Epithelial cell of prostate (primary cell): ENCODE data around the gene GNB1L.
A peak's percentile ranks its signal among the peaks of the same experiment; 100 is the strongest.

Experiments
- DNase-seq: peaks from one replicate; pipeline ENCODE4 v3.0.0-alpha.2; 2011; ENCODE audit warnings: low read depth, low spot score
- H3K27ac ChIP-seq: fragments of 450-650 bp; 2 replicates; pipeline ENCODE4 v1.5.1; 2017; ENCODE audit warnings: mild to moderate bottlenecking

GNB1L gene

DNA sequence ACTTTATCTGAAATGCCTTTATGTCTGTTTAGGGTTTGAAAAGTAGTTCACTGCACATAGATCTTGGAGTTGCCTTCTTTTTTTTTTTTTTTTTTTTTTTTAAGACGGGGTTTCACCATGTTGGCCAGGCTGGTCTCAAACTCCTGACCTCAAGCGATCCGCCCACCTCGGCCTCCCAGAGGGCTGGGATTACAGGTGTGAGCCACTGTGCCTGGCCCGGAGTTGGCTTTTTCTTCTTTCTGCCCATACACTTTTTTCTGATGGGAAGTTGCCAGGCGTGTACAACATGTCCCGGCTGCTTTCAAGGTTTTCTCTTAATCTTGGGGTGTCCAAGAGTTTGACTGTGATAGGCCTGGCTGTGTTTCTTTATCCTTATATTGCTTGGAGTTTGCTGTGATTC lies 12.9 kb upstream of the GNB1L start:
- H3K27ac ChIP-seq = no peak overlapping the region
- no peak for DNase-seq

DNA sequence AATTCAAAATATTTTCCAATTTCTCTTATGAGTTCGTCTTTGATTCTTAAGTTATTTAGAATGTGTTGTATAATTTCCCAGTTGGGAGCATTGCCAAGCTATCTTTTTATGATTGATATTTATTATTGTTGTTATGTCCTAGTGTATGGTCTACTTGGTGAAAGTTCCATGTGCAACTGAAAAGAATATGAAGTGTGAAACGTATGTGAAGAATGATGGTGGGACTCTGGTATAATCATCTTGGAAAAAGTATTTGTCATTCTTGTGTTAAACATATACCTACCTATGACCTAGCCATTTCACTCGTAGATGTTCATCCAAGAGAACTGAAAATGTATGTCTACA lies 12.0 kb upstream of the GNB1L start:
- DNase-seq = no peak
- no peak overlapping the region for H3K27ac ChIP-seq

DNA sequence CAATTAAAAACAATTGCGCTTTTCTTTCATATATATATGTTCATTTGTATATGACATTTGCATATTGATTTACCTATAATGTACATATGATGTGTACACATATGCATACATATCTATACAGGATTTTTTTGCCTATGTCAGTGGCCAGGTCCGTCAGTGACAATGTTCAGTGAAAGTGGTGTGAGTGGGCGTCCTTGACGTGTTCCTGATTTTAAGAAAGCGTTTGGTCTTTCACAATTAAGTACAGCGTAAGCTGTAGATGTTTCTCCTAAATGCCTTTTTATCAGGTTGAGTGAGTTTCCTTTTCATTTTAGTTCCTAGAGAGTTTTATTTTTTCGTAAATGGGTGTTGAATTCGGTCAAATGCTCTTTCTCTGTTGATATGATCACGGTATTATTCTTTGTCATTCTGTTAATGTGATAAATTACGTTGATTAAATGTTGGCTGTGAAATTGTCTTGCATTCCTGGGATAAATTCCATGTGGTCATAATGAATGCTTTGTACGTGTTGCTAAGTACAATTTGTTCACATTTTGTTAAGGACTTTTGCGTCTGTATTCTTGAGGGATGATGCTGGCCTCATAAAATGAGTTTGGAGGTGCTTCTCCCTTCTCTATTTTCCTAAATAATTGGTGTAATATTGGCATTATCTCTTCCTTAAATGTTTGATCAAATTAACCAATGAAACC lies 10.6 kb upstream of the GNB1L start:
- no peak for DNase-seq

DNA sequence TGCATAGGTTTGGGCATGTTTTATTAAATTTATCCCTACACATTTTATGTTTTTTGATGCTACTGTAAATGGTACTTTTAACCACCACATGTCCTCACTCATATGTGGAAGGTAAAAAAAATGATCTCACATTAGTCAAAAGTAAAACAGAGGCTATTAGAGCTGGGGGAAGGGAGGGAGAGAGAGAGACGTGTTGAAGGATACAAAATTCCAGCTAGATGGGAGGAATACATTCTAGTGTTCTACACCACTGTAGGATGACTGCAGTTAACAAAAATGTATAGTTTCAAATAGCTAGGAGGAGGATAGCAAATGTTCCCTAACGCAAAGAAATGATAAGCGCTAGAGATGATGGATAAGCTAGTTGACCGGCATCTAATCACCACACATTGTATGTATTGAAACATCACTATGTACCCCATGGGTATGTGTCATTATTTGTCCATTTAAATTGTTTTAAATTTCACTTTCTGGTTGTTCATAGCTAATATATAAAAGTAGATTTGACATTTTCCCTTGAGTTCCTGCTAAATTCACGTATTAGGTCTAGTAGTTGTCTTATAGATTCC lies 9.9 kb upstream of the GNB1L start:
- no peak overlapping the region for H3K27ac ChIP-seq
- no peak for DNase-seq

More for the DNA sequence above, 10.6 kb upstream of the GNB1L start:
- no peak overlapping the region for H3K27ac ChIP-seq

DNA sequence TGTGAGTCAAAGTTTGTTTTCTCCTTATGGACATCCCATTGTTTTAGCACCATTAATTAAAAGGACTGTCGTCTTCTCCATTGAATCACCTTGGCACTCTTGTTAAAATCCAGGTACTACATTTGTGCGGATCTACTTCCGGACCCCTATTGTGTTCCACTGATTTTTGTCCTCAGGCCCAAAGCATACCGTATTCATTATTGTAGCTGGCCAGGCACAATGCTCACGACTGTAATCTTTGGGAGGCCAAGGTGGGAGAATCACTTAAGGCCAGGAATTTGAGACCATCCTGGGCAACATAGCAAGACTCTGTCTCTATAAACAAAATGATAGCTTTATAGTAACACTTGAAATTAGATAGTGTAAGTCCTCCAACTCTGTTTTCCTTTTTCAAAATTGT lies 8.9 kb upstream of the GNB1L start:
- H3K27ac ChIP-seq = no peak overlapping the region
- no peak for DNase-seq

DNA sequence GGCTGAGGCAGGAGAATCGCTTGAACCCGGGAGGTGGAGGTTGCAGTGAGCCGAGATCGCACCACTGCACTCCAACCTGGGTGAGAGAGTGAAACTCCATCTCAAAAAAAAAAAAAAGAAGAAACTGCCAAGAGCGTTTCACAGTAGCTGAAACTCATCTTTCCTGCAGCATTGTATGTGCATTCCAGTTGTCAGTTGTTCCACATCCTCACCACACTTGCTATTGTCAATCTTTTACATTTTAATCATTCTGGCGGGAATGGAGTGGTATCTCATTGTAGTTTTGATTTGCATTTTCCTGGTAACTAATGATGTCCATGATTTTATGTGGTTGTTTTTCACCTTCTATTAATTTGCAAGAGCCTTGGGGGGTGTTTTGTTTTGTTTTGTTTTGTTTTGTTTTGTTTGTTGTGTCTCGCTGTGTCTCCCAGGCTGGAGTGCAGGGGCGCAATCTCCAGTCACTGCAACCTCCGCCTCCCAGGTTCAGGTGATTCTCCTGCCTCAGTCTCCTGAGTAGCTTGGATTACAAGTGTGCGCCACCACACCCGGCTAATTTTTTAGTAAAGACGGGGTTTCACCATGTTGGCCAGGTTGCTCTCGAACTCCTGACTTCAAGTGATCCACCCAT lies 8.1 kb upstream of the GNB1L start:
- no peak for DNase-seq
- no peak overlapping the region for H3K27ac ChIP-seq

DNA sequence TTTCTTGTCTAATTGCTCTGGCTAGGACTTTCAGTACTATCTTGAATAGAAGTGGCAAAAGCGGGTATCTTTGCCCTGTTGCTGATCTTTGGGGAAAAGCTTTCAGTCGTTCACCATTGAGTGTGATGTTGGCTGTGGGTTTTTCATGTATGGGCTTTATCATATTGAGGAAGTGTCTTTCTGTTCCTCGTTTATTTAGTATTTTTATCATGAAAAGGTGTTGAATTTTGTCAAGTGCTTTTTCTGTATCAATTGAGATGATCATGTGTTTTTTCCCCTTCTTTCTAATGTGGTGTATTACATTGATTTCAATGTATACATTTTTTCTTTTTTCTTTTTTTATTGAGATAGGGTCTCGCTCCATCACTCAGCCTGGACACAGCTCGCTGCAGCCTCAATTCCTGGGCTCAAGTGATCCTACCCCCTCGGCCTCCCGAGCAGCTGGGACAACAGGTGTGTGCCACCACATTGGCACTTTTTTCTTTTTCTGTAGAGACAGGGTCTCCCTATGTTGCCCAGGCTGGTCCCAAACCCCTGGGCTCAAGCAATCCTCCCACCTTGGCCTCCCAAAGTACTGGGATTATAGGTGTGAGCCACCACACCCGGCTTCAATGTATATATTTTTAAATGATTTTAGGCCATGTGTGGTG lies 5.3 kb upstream of the GNB1L start:
- no peak overlapping the region for H3K27ac ChIP-seq
- DNase-seq = no peak

DNA sequence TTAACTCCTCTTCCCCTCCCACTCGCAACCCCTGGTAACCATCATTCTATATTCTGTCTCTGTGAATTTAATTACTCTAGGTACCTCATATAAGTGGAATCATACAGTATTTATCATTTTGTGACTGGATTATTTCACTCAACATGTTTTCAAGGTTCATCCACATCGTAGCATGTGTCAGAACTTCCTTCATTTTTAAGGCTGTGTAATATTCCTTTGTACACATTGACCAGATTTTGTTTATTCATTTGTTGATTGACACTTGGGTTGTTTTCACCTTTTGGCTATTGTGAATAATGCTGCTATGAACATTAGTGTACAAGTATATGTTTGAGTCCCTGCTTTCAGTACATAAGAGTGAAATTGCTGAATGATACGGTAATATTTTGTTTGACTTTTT lies 2.7 kb upstream of the GNB1L start:
- DNase-seq = no peak

DNA sequence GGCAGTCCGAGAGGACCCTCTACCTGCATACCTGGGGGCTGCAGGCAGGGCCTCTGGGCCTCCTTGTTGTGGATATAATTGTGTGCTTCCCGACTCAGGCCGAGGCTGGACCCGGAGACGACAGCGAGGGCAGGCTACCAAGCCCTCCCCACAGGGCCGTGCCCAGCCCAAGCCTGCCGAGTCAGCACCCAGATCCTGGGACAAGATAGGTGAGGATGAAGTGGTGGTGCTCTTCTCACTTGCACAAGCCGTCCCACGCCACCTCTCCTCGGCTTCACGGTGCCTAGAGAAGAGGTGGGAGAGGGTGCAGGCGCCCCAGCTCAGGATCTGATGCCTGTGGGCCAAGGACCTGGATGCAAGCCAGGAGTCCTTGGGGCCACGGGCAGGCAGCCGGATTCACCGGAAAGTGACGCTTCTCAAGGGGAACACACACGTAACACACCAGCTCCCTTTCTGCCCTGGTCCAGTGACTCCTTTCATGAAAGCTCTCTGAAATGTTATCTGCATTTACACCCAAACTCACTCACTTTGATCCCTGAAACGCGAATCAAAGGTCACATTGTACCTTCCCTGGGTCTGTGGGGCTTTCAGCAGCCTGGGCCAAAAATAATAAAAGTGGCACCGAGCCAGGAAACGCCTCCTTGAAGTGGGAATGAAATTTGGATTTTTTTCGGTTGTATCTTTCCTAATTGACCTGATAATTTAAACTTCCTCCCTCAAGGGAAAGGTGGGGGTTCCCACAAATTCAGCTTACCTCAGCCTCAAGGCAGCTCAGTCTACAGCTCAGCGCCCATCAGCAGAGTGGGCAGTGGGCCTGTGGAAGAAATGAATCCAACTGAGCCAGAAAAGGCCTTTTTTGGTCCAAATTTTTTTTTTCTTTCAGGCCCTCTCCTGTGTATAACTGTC lies 1.1 kb upstream of the GNB1L start:
- peak overlapping the region; percentile 76 for H3K27ac ChIP-seq
- DNase-seq = no peak

More for the DNA sequence above, 2.7 kb upstream of the GNB1L start:
- H3K27ac ChIP-seq = no peak overlapping the region

DNA sequence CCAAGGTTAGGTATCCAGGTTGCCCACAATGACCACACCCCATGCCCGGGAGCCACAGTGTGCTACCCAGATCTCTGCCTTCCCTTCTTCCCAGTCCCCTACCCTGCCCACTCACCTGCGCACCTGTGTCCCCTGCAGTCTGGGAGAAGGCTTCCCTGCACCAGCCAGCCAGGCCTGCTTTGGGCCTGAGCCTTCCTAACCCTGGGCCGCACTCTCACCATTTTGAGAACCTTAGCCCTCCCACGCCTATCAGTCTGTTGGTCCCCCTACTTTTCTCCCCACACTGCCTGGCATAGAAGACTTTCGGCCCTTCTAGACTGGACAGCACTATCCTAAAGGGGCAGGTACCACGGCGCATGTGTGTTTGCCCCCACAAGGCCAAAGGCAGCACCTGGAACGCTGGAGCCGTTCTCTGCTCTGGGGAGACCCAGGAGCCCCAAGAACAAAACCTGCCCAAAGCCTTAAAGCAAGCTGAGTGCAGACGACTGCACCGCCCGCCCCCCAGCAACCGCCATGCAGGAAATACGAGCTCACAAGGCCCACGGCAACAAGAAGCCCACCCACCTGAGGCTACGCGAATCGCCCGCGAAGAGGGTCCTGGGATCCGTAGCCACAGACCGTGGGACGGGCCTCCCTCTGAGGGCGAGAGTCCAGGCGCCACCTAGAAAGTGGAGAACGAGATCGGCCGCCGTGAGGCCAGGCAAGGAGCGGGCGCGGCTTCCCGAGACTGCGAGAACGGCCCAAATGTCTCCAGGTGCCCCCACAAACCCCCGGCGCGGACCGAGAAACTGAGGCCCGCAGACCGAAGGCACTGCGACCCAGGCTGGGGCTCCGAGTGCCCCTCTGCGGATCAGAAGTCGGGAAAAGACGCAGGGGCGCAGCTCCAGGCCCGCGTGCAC lies 546 bp downstream of the GNB1L start:
- H3K27ac ChIP-seq = peak overlapping the region; percentile 76
- no peak for DNase-seq

DNA sequence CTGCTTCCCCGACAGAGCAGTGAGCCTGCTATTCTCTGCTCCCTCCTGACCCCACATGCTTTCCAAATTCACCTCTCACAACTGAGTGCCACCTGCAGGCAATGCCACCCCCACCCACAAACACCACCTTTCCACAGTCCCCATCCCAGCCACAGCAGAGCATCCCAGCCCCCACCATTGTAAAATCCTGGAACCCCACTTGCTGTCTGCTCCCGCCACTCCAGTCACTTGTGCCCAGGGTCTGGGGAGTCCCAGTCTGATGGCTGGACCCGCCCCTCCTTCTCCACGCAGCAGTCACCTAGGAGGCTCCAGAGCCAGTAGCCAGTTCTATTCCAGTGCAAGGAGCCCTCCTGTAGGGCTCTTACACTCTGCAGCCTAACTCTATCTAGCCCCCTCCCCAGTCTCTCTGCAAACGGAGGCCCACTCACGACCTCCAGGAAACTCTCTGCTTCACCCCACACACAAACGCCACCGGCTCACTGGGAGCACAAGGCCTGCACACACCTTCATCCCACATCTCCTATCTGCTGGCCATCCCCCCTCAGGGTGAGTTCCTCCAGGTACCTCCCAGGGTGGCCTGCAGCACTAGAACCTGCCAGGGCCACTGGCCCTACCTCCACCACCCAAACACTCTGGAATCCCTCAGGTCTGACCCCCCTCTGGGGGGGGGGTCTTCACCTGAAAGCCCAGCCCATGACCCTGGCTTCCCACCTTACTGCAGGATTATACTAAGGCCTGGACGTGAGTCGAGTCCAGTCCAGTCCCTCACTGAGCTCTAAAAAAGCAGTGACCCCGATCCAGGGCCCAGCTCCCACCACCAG lies 1.4 kb downstream of the GNB1L start:
- H3K27ac ChIP-seq = peak overlapping the region; percentile 76
- DNase-seq = no peak

DNA sequence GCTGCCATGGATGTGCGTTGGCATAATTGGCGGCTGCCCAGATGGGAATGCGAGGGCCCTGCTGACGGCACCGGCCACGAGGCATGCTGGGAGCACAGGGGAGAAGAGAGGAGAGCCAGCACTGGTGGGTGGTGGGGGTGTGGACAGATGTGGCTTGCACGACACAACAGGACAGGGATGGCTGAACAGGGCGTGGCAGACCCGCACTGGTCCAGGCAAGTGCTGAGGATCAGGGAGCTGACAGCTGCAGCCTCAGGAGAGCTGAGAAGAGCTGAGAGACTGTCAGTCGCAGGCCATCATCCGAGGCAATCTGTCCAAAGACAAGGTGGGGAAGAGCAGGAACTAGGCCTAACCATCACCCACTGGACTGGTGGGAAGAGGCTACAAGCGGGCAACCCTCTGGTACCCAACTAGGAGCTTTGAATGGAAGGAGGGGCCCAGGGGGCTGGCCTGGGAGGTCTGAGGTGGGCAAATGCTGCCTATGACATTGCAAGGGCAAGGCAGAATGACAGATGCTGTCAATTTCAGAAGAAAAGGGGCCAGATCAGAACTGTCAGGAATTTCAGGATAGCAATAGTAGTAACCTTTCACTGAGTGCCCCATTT lies 2.4 kb downstream of the GNB1L start:
- H3K27ac ChIP-seq = peak overlapping the region; percentile 76
- DNase-seq = no peak

DNA sequence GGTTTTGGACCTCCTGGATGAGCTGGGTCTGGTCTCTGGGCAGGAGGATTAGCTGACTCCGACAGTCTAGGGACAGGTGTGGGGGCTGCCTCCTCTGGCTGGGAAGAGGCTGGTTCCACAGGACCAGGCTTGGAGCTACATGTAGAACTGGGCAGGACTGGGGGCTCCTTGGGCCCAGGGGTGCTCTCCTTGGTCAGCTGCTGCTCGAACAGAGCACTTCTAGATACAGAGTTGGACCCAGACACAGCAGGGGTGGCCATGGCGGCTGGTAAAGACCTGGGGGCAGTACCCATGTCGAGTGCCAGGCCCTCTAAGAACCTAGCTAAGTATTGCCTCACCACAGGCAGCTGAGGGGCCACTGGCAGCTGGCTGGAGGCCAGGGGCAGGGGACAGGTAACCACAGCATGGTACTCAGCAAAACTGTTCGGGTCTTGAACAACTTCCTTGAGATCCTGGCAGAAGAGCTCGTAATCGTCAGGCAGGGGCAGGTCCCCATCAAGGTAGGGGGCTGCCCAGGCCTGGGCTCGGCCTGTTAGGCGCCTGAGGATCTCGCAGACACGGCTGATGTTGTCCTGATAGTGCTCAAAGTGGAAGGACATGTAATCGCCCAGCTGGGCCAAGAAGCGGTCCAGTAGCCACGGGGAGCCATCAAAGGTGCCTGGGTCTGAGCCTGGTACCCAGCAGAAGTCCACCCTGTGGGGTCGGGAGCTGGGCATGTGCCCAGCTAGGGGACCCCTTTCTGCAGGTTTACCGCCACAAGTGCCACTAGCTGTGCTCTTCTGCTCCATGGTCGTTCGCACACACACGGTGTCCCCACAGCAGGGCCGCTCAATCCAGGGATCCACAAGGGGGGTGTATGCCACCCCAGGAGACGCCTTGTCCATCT lies 3.1 kb downstream of the GNB1L start:
- peak overlapping the region; percentile 76 for H3K27ac ChIP-seq
- DNase-seq = no peak

DNA sequence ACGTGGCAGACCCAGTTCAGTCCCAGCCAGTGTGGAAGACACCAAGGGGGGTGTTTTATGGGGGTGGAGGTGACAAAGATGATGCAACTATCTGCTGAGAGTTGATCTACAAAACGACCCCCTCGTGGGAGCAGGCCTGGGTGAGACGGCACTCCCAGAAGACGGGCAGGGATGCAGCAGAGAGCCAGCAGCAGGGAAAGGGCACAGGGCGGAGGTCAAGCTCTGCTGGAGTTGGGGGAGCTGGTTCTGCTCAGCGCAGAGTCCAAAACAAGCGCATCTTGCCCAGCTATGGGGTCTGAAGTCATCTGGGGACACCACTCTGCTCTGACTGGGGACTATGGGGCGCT lies 3.9 kb downstream of the GNB1L start:
- DNase-seq = no peak
- peak overlapping the region; percentile 86 for H3K27ac ChIP-seq

DNA sequence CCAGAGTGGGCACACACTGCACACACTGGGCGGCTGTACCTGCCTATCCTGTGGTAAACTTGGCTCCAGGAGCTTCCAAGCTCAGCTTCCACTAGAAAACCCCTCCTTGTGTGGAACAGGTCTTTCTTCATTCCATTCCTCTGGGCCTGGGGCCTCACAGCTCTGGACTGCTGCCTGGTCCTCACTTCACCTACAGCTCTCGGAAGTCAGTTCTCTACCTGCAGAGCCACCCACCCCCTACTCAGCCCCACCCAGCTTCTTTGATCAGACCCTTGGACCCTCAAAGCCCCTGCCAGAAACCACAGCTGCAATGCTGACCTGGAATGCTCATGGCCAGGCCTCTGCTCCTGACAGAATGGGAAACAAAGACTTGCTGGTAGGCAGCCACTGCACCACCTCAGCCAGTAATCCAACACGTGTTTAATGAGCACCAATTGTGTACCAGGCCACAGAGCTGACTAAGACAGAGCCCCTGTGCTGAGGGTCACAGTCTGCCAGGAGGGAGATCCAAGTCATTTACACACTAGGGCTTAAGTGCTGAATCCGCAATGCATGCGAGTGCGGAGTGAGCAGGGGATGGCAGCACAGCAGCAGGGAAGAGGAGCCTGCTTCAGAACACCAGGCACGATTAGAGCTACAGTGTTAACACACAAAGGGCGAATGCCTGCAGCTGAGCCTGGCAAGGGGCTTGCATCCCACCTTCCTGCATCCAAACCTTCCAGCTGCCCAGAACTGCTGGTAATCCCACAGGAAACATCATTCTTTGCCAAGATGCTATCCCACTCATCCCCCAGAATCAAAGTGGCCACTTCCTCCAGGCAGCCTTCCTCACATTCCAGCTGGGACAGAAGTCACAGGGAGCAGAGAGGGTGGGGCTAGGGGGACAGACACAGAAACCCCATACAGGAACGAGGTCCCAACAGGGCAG lies 4.6 kb downstream of the GNB1L start:
- DNase-seq = peak; percentile 45
- H3K27ac ChIP-seq = peak overlapping the region; percentile 86
